IMR-90 (cell line): ENCODE data around the gene MOB2. TPM values are rescaled to one million over a fixed set of nuclear protein-coding genes. Genes with fewer than 3 reads are reported as not detected.

Experiments used
- ATAC-seq: fragments of 200-7000 bp; cut with Tn5 transposase; 2 replicates; pipeline ENCODE4 v1.9.1; 2020; ENCODE audit warnings: low read depth, mild to moderate bottlenecking, moderate library complexity
- BruUV-seq: library from RNA; stranded (reverse); fragments of 400-500 nt; replicated peaks from 2 replicates; lab custom pipeline; 2021; lab: Mats Ljungman, UMichigan
- CTCF ChIA-PET: fragments of 300-600 bp; formaldehyde crosslinking; extraction: SDS; loops from one replicate; lab custom pipeline; 2021; ENCODE audit warnings: antibody characterized with exemption; lab: Yijun Ruan, JAX
- POLR2A ChIA-PET: fragments of 300-600 bp; sonication (Branson Sonifier 250); formaldehyde crosslinking; loops from one replicate; lab custom pipeline; 2022; ENCODE audit warnings: antibody characterized with exemption; ENCODE audit not compliant: unreplicated experiment; lab: Charles Lee
- DNase-seq: peaks from one replicate; pipeline ENCODE4 v3.0.0; 2013
- H2AFZ ChIP-seq: replicated peaks from 2 replicates; pipeline ENCODE3; 2013; ENCODE audit warnings: low read length, mild to moderate bottlenecking; ENCODE audit not compliant: poor library complexity
- H2AK5ac ChIP-seq: 2 replicates; pipeline ENCODE4 v1.6.1; 2013; ENCODE audit warnings: low read depth, low read length, inconsistent platforms
- H2AK9ac ChIP-seq: replicated peaks from 2 replicates; pipeline ENCODE3; 2013; ENCODE audit warnings: mild to moderate bottlenecking, low read depth, low read length, moderate library complexity; ENCODE audit not compliant: poor library complexity
- H2BK120ac ChIP-seq: 2 replicates; pipeline ENCODE4 v1.6.1; 2013; ENCODE audit warnings: low read depth, low read length, inconsistent platforms
- H2BK15ac ChIP-seq: 3 replicates; pipeline ENCODE4 v1.6.1; 2013; ENCODE audit warnings: low read depth, low read length, inconsistent platforms
- H2BK20ac ChIP-seq: 2 replicates; pipeline ENCODE4 v1.6.1; 2013; ENCODE audit warnings: low read depth, mild to moderate bottlenecking, inconsistent platforms, low read length, moderate library complexity
- H2BK5ac ChIP-seq: 2 replicates; pipeline ENCODE4 v1.6.1; 2013; ENCODE audit warnings: mild to moderate bottlenecking, low read depth, low read length, inconsistent platforms; ENCODE audit not compliant: poor library complexity, severe bottlenecking
- H3K14ac ChIP-seq: replicated peaks from 2 replicates; pipeline ENCODE4 v1.6.1; 2013; ENCODE audit warnings: low read depth, low read length, inconsistent platforms
- H3K18ac ChIP-seq: 2 replicates; pipeline ENCODE4 v1.6.1; 2013; ENCODE audit warnings: low read depth, low read length, control low read depth
- H3K23ac ChIP-seq: 2 replicates; pipeline ENCODE4 v1.6.1; 2013; ENCODE audit warnings: low read depth, low read length, inconsistent platforms
- H3K27ac ChIP-seq: 2 replicates; pipeline ENCODE4 v1.5.1; 2013; ENCODE audit warnings: mild to moderate bottlenecking, control low read depth, low read length; ENCODE audit not compliant: insufficient read depth
- H3K27me3 ChIP-seq: 2 replicates; pipeline ENCODE4 v1.6.1; 2013; ENCODE audit warnings: low read length; ENCODE audit not compliant: control insufficient read depth, insufficient read depth
- H3K36me3 ChIP-seq: 2 replicates; pipeline ENCODE4 v1.6.1; 2013; ENCODE audit warnings: low read length, mixed read lengths; ENCODE audit not compliant: control insufficient read depth, insufficient read depth
- H3K4ac ChIP-seq: 2 replicates; pipeline ENCODE4 v1.6.1; 2013; ENCODE audit warnings: low read depth, low read length, inconsistent platforms
- H3K4me1 ChIP-seq: 2 replicates; pipeline ENCODE4 v1.6.1; 2013; ENCODE audit warnings: low read length, mixed read lengths; ENCODE audit not compliant: control insufficient read depth, insufficient read depth
- H3K4me2 ChIP-seq: 2 replicates; pipeline ENCODE4 v1.6.1; 2013; ENCODE audit warnings: low read depth, mild to moderate bottlenecking, control low read depth, low read length, moderate library complexity
- H3K4me3 ChIP-seq: 2 replicates; pipeline ENCODE4 v1.5.1; 2013; ENCODE audit warnings: low read depth, mild to moderate bottlenecking, control low read depth, low read length, moderate library complexity; ENCODE audit not compliant: insufficient read depth
- H3K56ac ChIP-seq: 2 replicates; pipeline ENCODE4 v1.6.1; 2013; ENCODE audit warnings: low read length, inconsistent platforms; ENCODE audit not compliant: insufficient read depth; ENCODE audit errors: extremely low read depth
- H3K79me1 ChIP-seq, 2 experiments: 2 replicates each; pipeline ENCODE4 v1.6.1; 2013; ENCODE audit warnings: low read length in 2 of 2, inconsistent platforms in 1 of 2, low read depth in 1 of 2
- H3K9ac ChIP-seq: 2 replicates; pipeline ENCODE4 v1.6.1; 2013; ENCODE audit warnings: low read depth, low read length, control low read depth
- H3K9me1 ChIP-seq: 2 replicates; pipeline ENCODE4 v1.6.1; 2013; ENCODE audit warnings: low read length, inconsistent platforms; ENCODE audit not compliant: insufficient read depth
- H3K9me3 ChIP-seq: 2 replicates; pipeline ENCODE4 v1.6.1; 2013; ENCODE audit warnings: low read length; ENCODE audit not compliant: control insufficient read depth, insufficient read depth
- H4K20me1 ChIP-seq: 2 replicates; pipeline ENCODE4 v1.6.1; 2013; ENCODE audit warnings: low read length, inconsistent platforms; ENCODE audit not compliant: insufficient read depth
- H4K5ac ChIP-seq: 2 replicates; pipeline ENCODE4 v1.6.1; 2013; ENCODE audit warnings: mild to moderate bottlenecking, low read depth, low read length, control low read depth
- H4K8ac ChIP-seq, 2 experiments: 2 replicates each; pipeline ENCODE4 v1.6.1; 2013; ENCODE audit warnings: low read depth in 2 of 2, low read length in 2 of 2, control low read depth in 1 of 2, inconsistent platforms in 1 of 2
- H4K91ac ChIP-seq: 2 replicates; pipeline ENCODE4 v1.6.1; 2013; ENCODE audit warnings: low read depth, low read length, inconsistent platforms; ENCODE audit not compliant: insufficient read depth
- BHLHE40 ChIP-seq: fragments of 150-350 bp; IDR thresholded peaks from 2 replicates; pipeline ENCODE4 v1.6.1; 2016; ENCODE audit warnings: mild to moderate bottlenecking, low read depth, low read length
- CEBPB ChIP-seq: IDR thresholded peaks from 2 replicates; pipeline ENCODE4 v1.6.1; 2012; ENCODE audit warnings: low read depth, low read length, improper control_type of control experiment
- CHD1 ChIP-seq: IDR thresholded peaks from 2 replicates; pipeline ENCODE4 v1.6.1; 2012; ENCODE audit warnings: low read depth, low read length, improper control_type of control experiment
- FOS ChIP-seq: fragments of 150-350 bp; IDR thresholded peaks from 2 replicates; pipeline ENCODE4 v1.6.1; 2016; ENCODE audit warnings: low read depth, low read length
- MAFK ChIP-seq: IDR thresholded peaks from 2 replicates; pipeline ENCODE4 v1.6.1; 2012; ENCODE audit warnings: low read depth, low read length, improper control_type of control experiment
- MAZ ChIP-seq: IDR thresholded peaks from 2 replicates; pipeline ENCODE4 v1.6.1; 2012; ENCODE audit warnings: low read depth, mild to moderate bottlenecking, low read length, improper control_type of control experiment, moderate library complexity, borderline replicate concordance
- MXI1 ChIP-seq: IDR thresholded peaks from 2 replicates; pipeline ENCODE4 v1.6.1; 2012; ENCODE audit warnings: low read depth, mild to moderate bottlenecking, low read length, moderate library complexity, borderline replicate concordance
- NFE2L2 ChIP-seq: fragments of 150-350 bp; IDR thresholded peaks from 2 replicates; pipeline ENCODE4 v1.6.1; 2016; ENCODE audit warnings: low read depth, mild to moderate bottlenecking, low read length
- POLR2A ChIP-seq: IDR thresholded peaks from 2 replicates; pipeline ENCODE4 v1.6.1; 2012; ENCODE audit warnings: mild to moderate bottlenecking, low read depth, low read length
- RAD21 ChIP-seq: IDR thresholded peaks from 2 replicates; pipeline ENCODE4 v1.6.1; 2012; ENCODE audit warnings: low read length, improper control_type of control experiment
- RCOR1 ChIP-seq: IDR thresholded peaks from 2 replicates; pipeline ENCODE4 v1.6.1; 2012; ENCODE audit warnings: mild to moderate bottlenecking, low read length, improper control_type of control experiment; ENCODE audit not compliant: insufficient replicate concordance
- RFX5 ChIP-seq: IDR thresholded peaks from 2 replicates; pipeline ENCODE4 v1.8.0; 2012; ENCODE audit warnings: low read depth, mild to moderate bottlenecking, low read length, moderate library complexity
- SMC3 ChIP-seq: fragments of 150-350 bp; IDR thresholded peaks from 2 replicates; pipeline ENCODE4 v1.6.1; 2016; ENCODE audit warnings: low read depth, mild to moderate bottlenecking, antibody characterized with exemption, low read length, moderate library complexity
- WGBS, 2 experiments: methylation state at CpG; one replicate each; pipeline versions ENCODE4 v1.1.5 to v1.1.7; 2013; ENCODE audit warnings: missing lambda C conversion rate in 2 of 2; ENCODE audit not compliant: insufficient read length in 1 of 2; ENCODE audit errors: extremely low coverage in 2 of 2; 5-methylcytosine and 5-hydroxymethylcytosine counted together
- dilution Hi-C: fragments of 300-500 bp; cut with HindIII; formaldehyde crosslinking; loops from one replicate; pipeline ENCODE4 v1.14.3; 2018; ENCODE audit warnings: low sequenced_read_pairs; ENCODE audit not compliant: unreplicated experiment
- in situ Hi-C: fragments of 300-500 bp; cut with MboI; formaldehyde crosslinking; loops from 3 replicates; pipeline ENCODE4 v1.14.3; 2019; ENCODE audit warnings: low sequenced_read_pairs, inconsistent platforms, mixed read lengths
- intact Hi-C: fragments of 100-400 bp; cut with micrococcal nuclease; formaldehyde crosslinking; loops from 2 replicates; pipeline ENCODE4 v1.10.0; 2022
- polyA plus RNA-seq, 3 experiments: library from polyadenylated mRNA; depleted of rRNA; stranded (reverse); fragments of >200 nt; gene quantifications; 2 replicates each; pipeline ENCODE4 v1.2.3, GENCODE V29; 2012; ENCODE audit warnings: low replicate concordance in 1 of 3
- total RNA-seq: library from RNA; depleted of rRNA; stranded (reverse); fragments of >200 nt; gene quantifications from 2 replicates; pipeline ENCODE4 v1.2.3, GENCODE V29; 2012
- TF ChIP-seq, protein P1 (sequence below): fragments of 150-350 bp; IDR thresholded peaks from 2 replicates; pipeline ENCODE4 v1.6.1; 2016; ENCODE audit warnings: low read depth, mild to moderate bottlenecking, low read length, moderate library complexity, borderline replicate concordance
- TF ChIP-seq, protein P2 (sequence below): fragments of 150-350 bp; IDR thresholded peaks from 2 replicates; pipeline ENCODE4 v1.6.1; 2017; ENCODE audit warnings: mild to moderate bottlenecking, antibody characterized with exemption, low read length, low read depth

The MOB2 gene
- total and polyA plus RNA-seq, 2 of the 4 experiments (the other 2 are of a cell fraction): 23.7 to 36.2 TPM

DNA sequence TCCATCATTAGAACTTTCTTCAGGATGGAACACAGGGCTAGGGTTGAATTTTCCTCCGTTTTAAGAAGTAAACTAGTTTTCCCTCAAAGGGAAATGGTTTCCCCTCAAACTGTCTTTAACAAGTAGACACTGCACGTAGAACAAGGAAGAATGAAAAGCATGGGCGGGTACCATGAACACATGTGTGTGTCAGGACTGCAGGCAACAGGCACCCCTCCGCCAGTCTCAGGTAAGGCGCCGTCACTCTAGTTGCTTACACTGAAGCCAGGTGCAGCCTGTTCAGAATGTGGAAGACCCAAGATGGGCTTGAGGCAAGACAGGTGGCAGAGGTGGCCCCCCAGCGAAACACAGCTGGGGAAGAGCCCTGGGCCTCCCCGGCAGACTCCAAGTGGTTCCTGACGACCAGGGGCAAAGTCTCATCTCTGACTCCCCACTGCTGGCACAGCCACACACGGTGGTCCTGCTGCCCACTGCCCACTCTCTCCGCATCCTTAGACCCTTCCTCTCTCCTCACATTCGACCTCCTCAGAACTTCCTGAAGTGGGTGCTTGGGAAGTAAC lies 25.4 kb upstream of the MOB2 start:
- 92% methylated on average over 2 of the region's 12 CpGs; no CpG with 5 or more reads in 1 of the 2 experiments for WGBS, 2 experiments
- no peaks in the 10 kb centered on the region for H3K27me3 ChIP-seq
- H3K9me1 ChIP-seq: peaks cover 3% of the 10 kb centered on the region; the same call in 1 of the 2 replicates
- H3K9me3 ChIP-seq: no peaks in the 10 kb centered on the region
- H2AFZ ChIP-seq: peak overlapping the region; percentile 27
- dilution Hi-C loops (no loop called here), intact Hi-C loops (no loop called here), in situ Hi-C loops (loop anchor here (25.0 kb wide), 1 partner anchor 300 kb away; the partner anchor contains the start of gene MUC5B)
- H3K23ac ChIP-seq: no peak overlapping the region
- peaks cover 81% of the 10 kb centered on the region for H4K20me1 ChIP-seq
- H3K4me2 ChIP-seq: no peak overlapping the region
- no peak overlapping the region for H2BK15ac ChIP-seq
- H4K91ac ChIP-seq: no peak overlapping the region
- H4K5ac ChIP-seq: no peak overlapping the region
- H3K9ac ChIP-seq: no peak overlapping the region
- DNase-seq: no peak
- no peak overlapping the region for H4K8ac ChIP-seq
- H3K4me3 ChIP-seq: no peak overlapping the region
- no peak overlapping the region for H3K56ac ChIP-seq
- CTCF ChIA-PET: no interaction called here
- no peak overlapping the region for H2AK5ac ChIP-seq
- H2BK120ac ChIP-seq: no peak overlapping the region
- no peak overlapping the region for H3K14ac ChIP-seq
- no peak overlapping the region for H3K27ac ChIP-seq
- POLR2A ChIA-PET: no interaction called here
- no peak for TF ChIP-seq RAD21
- no peak for TF ChIP-seq CHD1
- no peak for TF ChIP-seq NFE2L2
- no peak for TF ChIP-seq SMC3
- no peak for TF ChIP-seq MAZ
- TF ChIP-seq POLR2A: no peak
- no peak for TF ChIP-seq RFX5
- no peak for TF ChIP-seq MAFK
- TF ChIP-seq CEBPB: no peak
- TF ChIP-seq, protein P1, sequence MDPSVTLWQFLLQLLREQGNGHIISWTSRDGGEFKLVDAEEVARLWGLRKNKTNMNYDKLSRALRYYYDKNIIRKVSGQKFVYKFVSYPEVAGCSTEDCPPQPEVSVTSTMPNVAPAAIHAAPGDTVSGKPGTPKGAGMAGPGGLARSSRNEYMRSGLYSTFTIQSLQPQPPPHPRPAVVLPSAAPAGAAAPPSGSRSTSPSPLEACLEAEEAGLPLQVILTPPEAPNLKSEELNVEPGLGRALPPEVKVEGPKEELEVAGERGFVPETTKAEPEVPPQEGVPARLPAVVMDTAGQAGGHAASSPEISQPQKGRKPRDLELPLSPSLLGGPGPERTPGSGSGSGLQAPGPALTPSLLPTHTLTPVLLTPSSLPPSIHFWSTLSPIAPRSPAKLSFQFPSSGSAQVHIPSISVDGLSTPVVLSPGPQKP: no peak
- no peak for TF ChIP-seq BHLHE40
- TF ChIP-seq, protein P2, sequence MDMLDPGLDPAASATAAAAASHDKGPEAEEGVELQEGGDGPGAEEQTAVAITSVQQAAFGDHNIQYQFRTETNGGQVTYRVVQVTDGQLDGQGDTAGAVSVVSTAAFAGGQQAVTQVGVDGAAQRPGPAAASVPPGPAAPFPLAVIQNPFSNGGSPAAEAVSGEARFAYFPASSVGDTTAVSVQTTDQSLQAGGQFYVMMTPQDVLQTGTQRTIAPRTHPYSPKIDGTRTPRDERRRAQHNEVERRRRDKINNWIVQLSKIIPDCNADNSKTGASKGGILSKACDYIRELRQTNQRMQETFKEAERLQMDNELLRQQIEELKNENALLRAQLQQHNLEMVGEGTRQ: no peak
- no peak for TF ChIP-seq RCOR1
- no peak for TF ChIP-seq FOS
- no peak for TF ChIP-seq MXI1
- no peak overlapping the region for H2BK5ac ChIP-seq
- BruUV-seq: no TSS peak
- no peaks in the 10 kb centered on the region for H3K36me3 ChIP-seq
- no peak overlapping the region for H2AK9ac ChIP-seq
- H2BK20ac ChIP-seq: no peak overlapping the region
- H3K4ac ChIP-seq: no peak overlapping the region
- H3K4me1 ChIP-seq: peaks cover 12% of the 10 kb centered on the region
- H3K18ac ChIP-seq: no peak overlapping the region
- ATAC-seq: no peak
- peaks cover 27 to 68% of the 10 kb centered on the region in 2 experiments for H3K79me1 ChIP-seq
